ENCODE data around the gene VPS37D. TPM values are rescaled to one million over a fixed set of nuclear protein-coding genes. Genes with fewer than 3 reads are reported as not detected.

Gene VPS37D
- total RNA-seq, 1 donor from 2014 or later: 17.2 TPM

- no peaks in the 10 kb centered on the region for H3K4me1 Mint-ChIP-seq (ENCODE audit: low read depth, unreplicated experiment)
- H3K36me3 Mint-ChIP-seq (ENCODE audit: unreplicated experiment): no peaks in the 10 kb centered on the region
- H3K9me3 Mint-ChIP-seq (ENCODE audit: unreplicated experiment): peaks cover 3% of the 10 kb centered on the region
- no peak for DNase-seq
- TF ChIP-seq CTCF (IDR thresholded peaks at IDR 0.05; ENCODE audit: partially characterized antibody, unreplicated experiment): no peak
- H3K27me3 Mint-ChIP-seq (ENCODE audit: unreplicated experiment): peaks cover 7% of the 10 kb centered on the region
- no peak overlapping the region for H3K4me3 Mint-ChIP-seq (ENCODE audit: unreplicated experiment)
- H3K27ac Mint-ChIP-seq (ENCODE audit: unreplicated experiment): no peak overlapping the region
These were observed 42.4 kb upstream of the VPS37D start for GRCh38 chr7:73625276-73625675.

GRCh38 chr7:73626814-73627213 lies 40.8 kb upstream of the VPS37D start:
- Mint-ChIP-seq H3K36me3 (ENCODE audit: unreplicated experiment) (no peaks in the 10 kb centered on the region), H3K27me3 (ENCODE audit: unreplicated experiment) (peaks cover 5% of the 10 kb centered on the region), H3K27ac (ENCODE audit: unreplicated experiment) (no peak overlapping the region), H3K4me1 (ENCODE audit: low read depth, unreplicated experiment) (no peaks in the 10 kb centered on the region), H3K9me3 (ENCODE audit: unreplicated experiment) (peaks cover 3% of the 10 kb centered on the region), H3K4me3 (ENCODE audit: unreplicated experiment) (no peak overlapping the region)
- DNase-seq: peak; percentile 32
- no peak for TF ChIP-seq CTCF (IDR thresholded peaks at IDR 0.05; ENCODE audit: partially characterized antibody, unreplicated experiment)

GRCh38 chr7:73628504-73628903 lies 39.1 kb upstream of the VPS37D start:
- DNase-seq: no peak
- TF ChIP-seq CTCF (IDR thresholded peaks at IDR 0.05; ENCODE audit: partially characterized antibody, unreplicated experiment): no peak
- peaks cover 3% of the 10 kb centered on the region for H3K9me3 Mint-ChIP-seq (ENCODE audit: unreplicated experiment)
- no peak overlapping the region for H3K27ac Mint-ChIP-seq (ENCODE audit: unreplicated experiment)
- H3K4me3 Mint-ChIP-seq (ENCODE audit: unreplicated experiment): no peak overlapping the region
- H3K27me3 Mint-ChIP-seq (ENCODE audit: unreplicated experiment): peaks cover 4% of the 10 kb centered on the region
- no peaks in the 10 kb centered on the region for H3K36me3 Mint-ChIP-seq (ENCODE audit: unreplicated experiment)
- no peaks in the 10 kb centered on the region for H3K4me1 Mint-ChIP-seq (ENCODE audit: low read depth, unreplicated experiment)

- H3K27ac Mint-ChIP-seq (ENCODE audit: unreplicated experiment): no peak overlapping the region
- H3K36me3 Mint-ChIP-seq (ENCODE audit: unreplicated experiment): no peaks in the 10 kb centered on the region
- no peak for TF ChIP-seq CTCF (IDR thresholded peaks at IDR 0.05; ENCODE audit: partially characterized antibody, unreplicated experiment)
- H3K4me1 Mint-ChIP-seq (ENCODE audit: low read depth, unreplicated experiment): no peaks in the 10 kb centered on the region
- H3K27me3 Mint-ChIP-seq (ENCODE audit: unreplicated experiment): peaks cover 3% of the 10 kb centered on the region
- no peak for DNase-seq
- no peaks in the 10 kb centered on the region for H3K9me3 Mint-ChIP-seq (ENCODE audit: unreplicated experiment)
- H3K4me3 Mint-ChIP-seq (ENCODE audit: unreplicated experiment): no peak overlapping the region
These were observed 36.1 kb upstream of the VPS37D start for GRCh38 chr7:73631558-73631957.

- H3K36me3 Mint-ChIP-seq (ENCODE audit: unreplicated experiment): no peaks in the 10 kb centered on the region
These were observed 34.3 kb upstream of the VPS37D start for GRCh38 chr7:73633323-73633722.

More at GRCh38 chr7:73633323-73633722, 34.3 kb upstream of the VPS37D start:
- H3K4me1 Mint-ChIP-seq (ENCODE audit: low read depth, unreplicated experiment): no peaks in the 10 kb centered on the region
- DNase-seq: no peak
- peaks cover 4% of the 10 kb centered on the region for H3K27me3 Mint-ChIP-seq (ENCODE audit: unreplicated experiment)
- H3K27ac Mint-ChIP-seq (ENCODE audit: unreplicated experiment): no peak overlapping the region
- peaks cover 4% of the 10 kb centered on the region for H3K9me3 Mint-ChIP-seq (ENCODE audit: unreplicated experiment)
- no peak for TF ChIP-seq CTCF (IDR thresholded peaks at IDR 0.05; ENCODE audit: partially characterized antibody, unreplicated experiment)
- H3K4me3 Mint-ChIP-seq (ENCODE audit: unreplicated experiment): no peak overlapping the region
